Measurements from ENCODE around the gene CYP1A1. TPM values are rescaled to one million over a fixed set of nuclear protein-coding genes. Genes with fewer than 3 reads are reported as not detected.

CYP1A1 gene
- total RNA-seq, 1 donor = not detected

DNA sequence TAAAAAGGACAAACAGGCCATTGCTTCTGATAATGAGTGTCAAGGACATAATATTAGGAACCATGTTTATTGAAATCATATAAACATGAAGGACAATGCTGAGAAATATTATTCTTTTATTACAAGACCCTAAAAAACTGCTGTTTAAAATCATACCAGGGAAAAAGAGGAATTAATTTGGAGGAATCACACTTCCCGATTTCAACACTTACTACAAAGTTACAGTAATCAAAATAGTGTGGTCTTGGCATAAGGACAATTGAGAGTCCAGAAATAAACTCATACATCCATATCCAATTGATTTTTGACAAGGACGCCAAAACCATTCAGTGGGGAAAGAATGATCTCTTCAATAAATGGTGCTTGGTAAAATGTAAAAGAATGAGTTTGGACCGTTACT is 13.0 kb downstream of the CYP1A1 start:
- no peak overlapping the region for H3K4me3 ChIP-seq (ENCODE audit: low read depth, low read length)
- DNase-seq (ENCODE audit: low read depth) = no peak
- no peak for TF ChIP-seq CTCF (IDR thresholded peaks at IDR 0.05; ENCODE audit: insufficient read depth, low read depth, low read length)

DNA sequence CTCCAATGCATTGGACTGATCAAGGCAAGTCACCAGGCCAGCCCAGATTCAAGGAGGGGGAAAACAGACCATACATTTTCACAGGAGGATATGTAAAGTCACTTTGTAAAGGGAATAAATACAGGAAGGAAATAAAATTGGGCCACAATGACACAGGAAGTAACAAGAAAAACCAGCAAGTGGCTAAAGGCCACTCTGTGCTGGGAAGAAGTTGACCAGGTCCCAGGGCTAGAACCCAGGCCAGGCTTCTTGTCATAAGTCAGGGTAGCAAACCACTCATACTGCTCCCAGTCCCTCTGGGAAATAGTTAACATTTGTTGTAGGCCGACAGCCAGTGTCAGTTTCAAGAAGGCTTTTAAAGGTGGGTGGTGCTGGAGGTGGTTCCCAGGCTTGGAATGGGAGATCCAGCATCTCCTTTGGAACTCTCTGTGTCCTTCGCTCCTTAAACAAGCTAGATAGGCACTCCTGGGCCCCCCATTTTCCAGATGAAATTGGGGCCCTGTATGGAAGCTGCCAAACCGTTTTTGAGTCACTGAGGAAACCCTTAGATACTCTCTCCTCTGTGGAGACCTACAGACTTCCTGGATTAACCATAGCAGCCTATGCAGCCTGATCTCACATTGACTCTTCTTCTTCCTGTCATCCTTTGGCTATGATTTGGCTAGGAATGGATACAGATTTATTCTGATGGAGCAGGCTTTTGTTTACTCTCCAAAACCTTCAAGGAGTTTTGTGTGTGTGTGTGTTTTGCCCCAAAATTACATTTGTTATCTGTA is 14.8 kb downstream of the CYP1A1 start:
- no peak for TF ChIP-seq CTCF (IDR thresholded peaks at IDR 0.05; ENCODE audit: insufficient read depth, low read depth, low read length)
- H3K4me3 ChIP-seq (ENCODE audit: low read depth, low read length) = no peak overlapping the region
- DNase-seq (ENCODE audit: low read depth) = no peak

- no peak for DNase-seq (ENCODE audit: low read depth)
These were observed 15.4 kb downstream of the CYP1A1 start for GRCh38 chr15:74709892-74710291.

DNA sequence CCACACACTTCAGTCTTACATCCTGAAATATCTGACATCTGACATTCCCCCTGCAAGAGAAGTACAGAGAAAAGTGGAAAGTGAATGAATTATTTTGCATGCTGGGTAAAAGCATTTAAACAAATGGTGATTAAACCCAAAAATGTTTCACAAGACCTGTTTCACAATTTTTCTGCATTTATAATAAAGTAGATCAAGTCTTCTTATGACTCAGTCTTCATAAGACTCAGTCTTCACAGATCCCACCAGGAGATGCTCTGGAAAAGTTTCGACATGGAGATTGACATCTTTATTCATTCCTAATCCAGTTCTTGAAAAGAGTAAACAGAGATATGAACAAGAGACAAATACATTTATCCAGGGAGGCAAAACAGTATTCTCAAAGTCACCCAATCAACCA is 16.3 kb downstream of the CYP1A1 start:
- DNase-seq (ENCODE audit: low read depth) = peak; percentile 63
- no peak for TF ChIP-seq CTCF (IDR thresholded peaks at IDR 0.05; ENCODE audit: insufficient read depth, low read depth, low read length)

More at GRCh38 chr15:74709892-74710291, 15.4 kb downstream of the CYP1A1 start:
- H3K4me3 ChIP-seq (ENCODE audit: low read depth, low read length) = no peak overlapping the region
- TF ChIP-seq CTCF (IDR thresholded peaks at IDR 0.05; ENCODE audit: insufficient read depth, low read depth, low read length) = no peak

DNA sequence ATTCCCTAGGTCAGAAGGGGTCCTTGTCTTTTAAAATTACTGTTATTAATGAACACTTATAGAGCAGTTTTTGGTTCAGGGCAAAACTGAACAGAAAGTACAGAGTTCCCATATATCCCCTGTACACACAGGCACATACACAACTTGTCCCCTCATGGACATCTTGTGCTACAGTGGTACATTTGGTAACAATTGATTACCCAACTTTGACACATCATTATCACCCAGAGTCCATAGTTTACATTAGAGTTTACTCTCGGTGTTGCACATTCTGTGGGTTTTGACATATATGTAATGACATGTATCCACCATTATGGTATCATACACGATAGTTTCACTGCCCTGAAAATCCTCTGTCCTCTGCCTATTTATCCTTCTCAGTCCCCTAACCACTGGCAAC is 28.5 kb downstream of the CYP1A1 start:
- TF ChIP-seq CTCF (IDR thresholded peaks at IDR 0.05; ENCODE audit: insufficient read depth, low read depth, low read length) = no peak
- H3K4me3 ChIP-seq (ENCODE audit: low read depth, low read length) = no peak overlapping the region
- DNase-seq (ENCODE audit: low read depth) = no peak

More for the DNA sequence above, 16.3 kb downstream of the CYP1A1 start:
- no peak overlapping the region for H3K4me3 ChIP-seq (ENCODE audit: low read depth, low read length)

GRCh38 chr15:74696398-74696729 is 29.0 kb downstream of the CYP1A1 start:
- no peak for TF ChIP-seq CTCF (IDR thresholded peaks at IDR 0.05; ENCODE audit: insufficient read depth, low read depth, low read length)
- no peak for DNase-seq (ENCODE audit: low read depth)
- peak overlapping the region; percentile 85 for H3K4me3 ChIP-seq (ENCODE audit: low read depth, low read length)

Measured in fibroblast of villous mesenchyme (primary cell).